H1 (cell line): ENCODE data around the gene KLRB1. TPM values are rescaled to one million over a fixed set of nuclear protein-coding genes. Genes with fewer than 3 reads are reported as not detected.

Experiments
- CTCF ChIA-PET: fragments of 300-600 bp; sonication (Branson Sonifier 250); formaldehyde crosslinking; loops from one replicate; lab custom pipeline; 2021; ENCODE audit not compliant: partially characterized antibody; lab: Charles Lee
- POLR2A ChIA-PET: fragments of 300-600 bp; sonication (Branson Sonifier 250); formaldehyde crosslinking; loops from one replicate; lab custom pipeline; 2021; ENCODE audit warnings: inconsistent platforms; ENCODE audit not compliant: partially characterized antibody; lab: Charles Lee
- DNase-seq, 2 experiments: peaks; one replicate each; pipeline versions ENCODE4 v3.0.0 to v3.0.0-alpha.2; 2010 to 2022; ENCODE audit warnings: low spot score in 2 of 2, low read depth in 1 of 2, mixed read lengths in 1 of 2
- FAIRE-seq: peaks from 2 replicates; lab custom pipeline; 2011; peaks lifted over from hg19 to GRCh38; lab: Jason Lieb, UNC
- H2AFZ ChIP-seq: 2 replicates; pipeline ENCODE4 v1.8.1; 2012; ENCODE audit warnings: low read length, inconsistent platforms
- H2AK5ac ChIP-seq: 2 replicates; pipeline ENCODE4 v1.6.1; 2013; ENCODE audit warnings: low read depth, low read length
- H2BK120ac ChIP-seq: replicated peaks from 2 replicates; pipeline ENCODE3; 2013; ENCODE audit warnings: low read depth, low read length, inconsistent platforms
- H2BK12ac ChIP-seq: 2 replicates; pipeline ENCODE4 v1.6.1; 2013; ENCODE audit warnings: low read depth, low read length
- H2BK15ac ChIP-seq: 2 replicates; pipeline ENCODE4 v1.6.1; 2013; ENCODE audit warnings: low read length
- H2BK20ac ChIP-seq: 2 replicates; pipeline ENCODE4 v1.6.1; 2013; ENCODE audit warnings: low read length
- H2BK5ac ChIP-seq: 2 replicates; pipeline ENCODE4 v1.6.1; 2013; ENCODE audit warnings: low read depth, low read length
- H3K14ac ChIP-seq: 2 replicates; pipeline ENCODE4 v1.6.1; 2013; ENCODE audit warnings: inconsistent platforms; ENCODE audit not compliant: insufficient read length
- H3K18ac ChIP-seq: 2 replicates; pipeline ENCODE4 v1.6.1; 2013; ENCODE audit warnings: low read length; ENCODE audit errors: extremely low read depth
- H3K23ac ChIP-seq: 2 replicates; pipeline ENCODE4 v1.6.1; 2013; ENCODE audit warnings: inconsistent platforms; ENCODE audit not compliant: insufficient read length
- H3K23me2 ChIP-seq: 2 replicates; pipeline ENCODE4 v1.6.1; 2013; ENCODE audit warnings: low read depth, low read length
- H3K27ac ChIP-seq: 2 replicates; pipeline ENCODE4 v1.6.1; 2011; ENCODE audit warnings: low read depth, low read length, inconsistent platforms
- H3K27me3 ChIP-seq, 4 experiments: replicated peaks in 1 of 4; 1 replicate in 1 of 4; 2 replicates in 3 of 4; pipeline versions ENCODE4 v1.6.1 to v1.8.1; 2011 to 2013; ENCODE audit warnings: low read length in 3 of 4, mild to moderate bottlenecking in 3 of 4, inconsistent platforms in 2 of 4, mixed read lengths in 2 of 4, moderate library complexity in 1 of 4; ENCODE audit not compliant: control insufficient read depth in 3 of 4, insufficient read depth in 3 of 4; ENCODE audit errors: extremely low read depth in 1 of 4
- H3K36me3 ChIP-seq, 4 experiments: 2 replicates each; pipeline versions ENCODE4 v1.6.1 to v1.8.1; 2011 to 2013; ENCODE audit warnings: mild to moderate bottlenecking in 4 of 4, low read length in 3 of 4, moderate library complexity in 2 of 4, control low read depth in 1 of 4, inconsistent platforms in 1 of 4; ENCODE audit not compliant: insufficient read depth in 4 of 4, control insufficient read depth in 2 of 4
- H3K4ac ChIP-seq: replicated peaks from 2 replicates; pipeline ENCODE3; 2013; ENCODE audit warnings: low read length, low read depth, mixed read lengths, inconsistent platforms; ENCODE audit not compliant: insufficient read length
- H3K4me1 ChIP-seq, 4 experiments: replicated peaks in 1 of 4; 1 replicate in 1 of 4; 2 replicates in 3 of 4; pipeline versions ENCODE4 v1.6.1 to v1.8.1; 2011 to 2013; ENCODE audit warnings: low read length in 3 of 4, inconsistent platforms in 2 of 4, mixed read lengths in 1 of 4; ENCODE audit not compliant: insufficient read depth in 4 of 4, control insufficient read depth in 3 of 4
- H3K4me2 ChIP-seq, 2 experiments: 2 replicates each; pipeline versions ENCODE4 v1.6.1 to v1.8.1; 2011 to 2013; ENCODE audit warnings: low read depth in 2 of 2, low read length in 2 of 2, control low read depth in 1 of 2, inconsistent platforms in 1 of 2, mild to moderate bottlenecking in 1 of 2; ENCODE audit not compliant: insufficient read depth in 1 of 2
- H3K4me3 ChIP-seq, 4 experiments: fragments of 200-600, 300-600 bp in 1 of 4; sonication (generic), shearing (Covaris generic), sonication (Bioruptor Twin) in 1 of 4; 2 replicates each; pipeline versions ENCODE4 v1.5.1 to v1.8.1; 2011 to 2016; ENCODE audit warnings: low read length in 4 of 4, low read depth in 3 of 4, control low read depth in 2 of 4, inconsistent platforms in 2 of 4, mild to moderate bottlenecking in 2 of 4, mixed read lengths in 1 of 4, moderate library complexity in 1 of 4; ENCODE audit not compliant: insufficient read depth in 2 of 4; ENCODE audit errors: extremely low read depth in 1 of 4
- H3K56ac ChIP-seq: replicated peaks from 2 replicates; pipeline ENCODE3; 2013; ENCODE audit warnings: low read depth, mild to moderate bottlenecking, mixed read lengths, low read length, inconsistent platforms; ENCODE audit not compliant: insufficient read length
- H3K79me1 ChIP-seq: 2 replicates; pipeline ENCODE4 v1.6.1; 2013; ENCODE audit warnings: low read depth, low read length, control low read depth
- H3K79me2 ChIP-seq, 2 experiments: 2 replicates each; pipeline versions ENCODE4 v1.6.1 to v1.8.1; 2012 to 2013; ENCODE audit warnings: low read length in 2 of 2, mild to moderate bottlenecking in 2 of 2, inconsistent platforms in 1 of 2; ENCODE audit not compliant: insufficient read depth in 2 of 2, control insufficient read depth in 1 of 2
- H3K9ac ChIP-seq, 4 experiments: replicated peaks in 1 of 4; 1 replicate in 1 of 4; 2 replicates in 3 of 4; pipeline versions ENCODE4 v1.6.1 to v1.8.1; 2011 to 2013; ENCODE audit warnings: low read depth in 3 of 4, low read length in 3 of 4, control low read depth in 2 of 4, mild to moderate bottlenecking in 2 of 4, moderate library complexity in 2 of 4, inconsistent platforms in 1 of 4; ENCODE audit errors: extremely low read depth in 1 of 4
- H3K9me3 ChIP-seq, 2 experiments: 2 replicates each; pipeline versions ENCODE4 v1.6.1 to v1.8.1; 2012 to 2013; ENCODE audit warnings: mild to moderate bottlenecking in 2 of 2, moderate library complexity in 2 of 2, control low read depth in 1 of 2, inconsistent platforms in 1 of 2, low read depth in 1 of 2, low read length in 1 of 2, mixed read lengths in 1 of 2; ENCODE audit not compliant: insufficient read depth in 2 of 2
- H4K20me1 ChIP-seq, 2 experiments: replicated peaks in 1 of 2; 2 replicates each; pipeline versions ENCODE3 to v1.8.1; 2011 to 2013; ENCODE audit warnings: inconsistent platforms in 2 of 2, low read length in 2 of 2, mild to moderate bottlenecking in 1 of 2; ENCODE audit not compliant: insufficient read depth in 2 of 2, control insufficient read depth in 1 of 2
- H4K5ac ChIP-seq: 2 replicates; pipeline ENCODE4 v1.6.1; 2013; ENCODE audit warnings: low read length, low read depth, mixed read lengths, inconsistent platforms; ENCODE audit not compliant: insufficient read length
- H4K8ac ChIP-seq: 2 replicates; pipeline ENCODE4 v1.8.0; 2013; ENCODE audit warnings: mild to moderate bottlenecking, moderate library complexity, low read length, inconsistent platforms; ENCODE audit not compliant: insufficient read depth; ENCODE audit errors: extremely low read depth
- H4K91ac ChIP-seq: replicated peaks from 2 replicates; pipeline ENCODE3; 2013; ENCODE audit warnings: low read length, mixed read lengths, inconsistent platforms; ENCODE audit not compliant: insufficient read length
- CTCF ChIP-seq, 3 experiments: IDR thresholded peaks; 1 replicate in 2 of 3; 2 replicates in 1 of 3; pipeline versions ENCODE4 v1.5.1 to v1.6.1; 2011; ENCODE audit warnings: low read length in 3 of 3, mild to moderate bottlenecking in 3 of 3, inconsistent platforms in 2 of 3, low read depth in 1 of 3, moderate library complexity in 1 of 3; ENCODE audit not compliant: insufficient read depth in 1 of 3; ENCODE audit errors: control extremely low read depth in 1 of 3
- RAD21 ChIP-seq, 2 experiments: IDR thresholded peaks in 1 of 2; conservative IDR thresholded peaks in 1 of 2; 2 replicates each; pipeline ENCODE4 v1.6.1; 2011; ENCODE audit warnings: low read depth in 2 of 2, low read length in 2 of 2, improper control_type of control experiment in 1 of 2, inconsistent platforms in 1 of 2, mild to moderate bottlenecking in 1 of 2, moderate library complexity in 1 of 2
- TEAD4 ChIP-seq: IDR thresholded peaks from 2 replicates; pipeline ENCODE4 v1.6.1; 2012; ENCODE audit warnings: low read depth, low read length, inconsistent platforms, mixed read lengths
- WGBS, 2 experiments: shearing (Covaris generic) in 1 of 2; methylation state at CpG; one replicate each; pipeline versions ENCODE4 v1.1.6 to v1.1.7; 2013 to 2015; ENCODE audit warnings: low lambda C conversion rate in 2 of 2, mixed read lengths in 2 of 2, inconsistent platforms in 1 of 2, low coverage in 1 of 2, missing lambda C conversion rate in 1 of 2; ENCODE audit not compliant: insufficient replicate concordance in 2 of 2, insufficient coverage in 1 of 2, insufficient read length in 1 of 2; ENCODE audit errors: extremely low coverage in 1 of 2, missing lambda C conversion rate in 1 of 2; 5-methylcytosine and 5-hydroxymethylcytosine counted together
- polyA plus RNA-seq, 7 experiments: library from polyadenylated mRNA; depleted of rRNA in 3 of 7; stranded (reverse) in 5 of 7; unstranded in 2 of 7; fragments of >200 nt in 5 of 7; fragments of 200-250 nt in 2 of 7; gene quantifications; 1 replicate in 5 of 7; 2 replicates in 1 of 7; 4 replicates in 1 of 7; pipeline versions ENCODE4 v1.2.1 to v1.2.3, GENCODE V29; 2011 to 2013; ENCODE audit warnings: missing spikeins in 2 of 7, mixed read lengths in 2 of 7
- total RNA-seq: library from RNA; stranded (reverse); fragmentation: NEBNext Ultra II Directional; extraction: Animal tissue kit (Norgen Biotek cat#: 25700); gene quantifications from 2 replicates; pipeline ENCODE4 v1.2.1, GENCODE V29; 2021

The KLRB1 gene
- total and polyA plus RNA-seq, 2 of the 8 experiments (the other 6 are each of a cell fraction or from before 2014, with no cell fraction given): not detected

- H3K4ac ChIP-seq: no peak overlapping the region
- no peak overlapping the region for H2BK15ac ChIP-seq
- no peak overlapping the region for H4K5ac ChIP-seq
- no peaks in the 10 kb centered on the region; the same call in 1 of the 2 replicates for H3K23me2 ChIP-seq
- no peak overlapping the region for H3K56ac ChIP-seq
- H3K9ac ChIP-seq: no peak overlapping the region
- peak; percentile 48 for FAIRE-seq
- H3K14ac ChIP-seq: no peak overlapping the region
- H2AK5ac ChIP-seq: no peak overlapping the region
- no peaks in the 10 kb centered on the region for H3K4me1 ChIP-seq
- TF ChIP-seq CTCF (IDR thresholded peaks at IDR 0.05; ENCODE audit: control extremely low read depth in 1 of 3, insufficient read depth in 1 of 3, low read depth in 1 of 3, low read length in 3 of 3): peak in 2 of 3 experiments; percentile 46 to 63; a peak in 2 of 4 replicates
- no peak for TF ChIP-seq TEAD4
- peak; percentile 65 to 73 for TF ChIP-seq RAD21 (IDR thresholded peaks at IDR 0.05 in 1 of 2, conservative IDR thresholded peaks at IDR 0.05 in 1 of 2; ENCODE audit: low read depth in 2 of 2, low read length in 2 of 2)
- H3K18ac ChIP-seq: no peak overlapping the region
- CTCF ChIA-PET: interaction anchor here (0.7 to 7.7 kb wide), 16 partner anchors 8 to 165 kb away, joined by 3 to 62 read pairs (median 4); no protein-coding TSS in a partner anchor
- 40% methylated on average over 2 of the region's 2 CpGs; no CpG with 5 or more reads in 1 of the 2 experiments for WGBS, 2 experiments
- H4K20me1 ChIP-seq: no peaks in the 10 kb centered on the region
- H3K23ac ChIP-seq: no peak overlapping the region
- no peak overlapping the region for H4K91ac ChIP-seq
- H2BK120ac ChIP-seq: no peak overlapping the region
- no peaks in the 10 kb centered on the region for H3K27me3 ChIP-seq
- H3K4me2 ChIP-seq: no peak overlapping the region
- H3K79me2 ChIP-seq: no peaks in the 10 kb centered on the region
- H3K27ac ChIP-seq: no peak overlapping the region
- no peak overlapping the region for H3K4me3 ChIP-seq
- peaks cover 0 to 9% (median 3%) of the 10 kb centered on the region in 4 experiments; a peak in 2 of 8 replicates for H3K36me3 ChIP-seq
- no peak overlapping the region for H2BK12ac ChIP-seq
- no peaks in the 10 kb centered on the region for H3K79me1 ChIP-seq
- H3K9me3 ChIP-seq: peaks cover 26% of the 10 kb centered on the region in 2 experiments
- POLR2A ChIA-PET: no interaction called here
- peak in 1 of 2 experiments; percentile 71 for DNase-seq
- no peak overlapping the region for H2BK5ac ChIP-seq
- no peak overlapping the region for H2AFZ ChIP-seq
- no peak overlapping the region for H4K8ac ChIP-seq
- H2BK20ac ChIP-seq: no peak overlapping the region
Measured at GRCh38 chr12:9634177-9634803, 26.6 kb upstream of the KLRB1 start.
